ENCODE results near the gene ASAP3.
A peak's percentile ranks its signal among the peaks of the same experiment; 100 is the strongest.

ASAP3 gene

DNA sequence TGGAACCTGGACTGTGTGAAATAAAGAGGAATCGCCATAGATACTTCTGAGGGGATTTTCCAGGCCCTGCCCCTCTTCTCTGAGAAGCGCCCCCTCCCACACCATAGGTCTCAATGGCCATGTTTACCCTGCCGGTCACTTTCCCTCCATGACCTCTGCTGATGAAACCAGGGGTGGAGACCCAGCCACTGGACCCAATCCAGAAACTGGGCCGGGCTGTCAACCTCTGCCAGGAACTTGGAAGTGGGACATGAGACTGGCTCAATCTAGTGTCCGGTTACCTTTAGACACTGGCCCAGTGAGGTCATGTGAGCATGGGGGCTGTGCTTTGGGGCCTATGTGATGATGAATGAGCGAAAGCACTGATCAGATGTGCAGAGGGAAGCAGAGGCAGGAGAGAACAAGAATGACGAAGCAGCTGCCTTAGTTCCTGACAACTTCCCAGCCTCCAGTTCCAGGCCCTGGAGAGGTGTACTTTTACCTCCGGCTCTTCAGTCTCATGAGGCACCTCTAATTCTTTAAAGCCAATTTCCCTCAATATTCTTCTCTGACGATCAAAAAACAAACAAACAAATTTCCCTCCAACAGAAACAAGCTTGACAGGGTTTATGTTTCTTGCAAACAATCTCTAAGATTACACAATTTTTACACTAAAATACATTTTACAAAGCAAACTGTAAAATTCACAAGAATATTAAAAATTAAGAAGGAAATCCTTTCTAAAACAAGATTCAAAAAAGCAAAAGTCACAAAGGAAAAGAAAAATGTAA, 4.9 kb downstream of the ASAP3 start:
- peak; percentile 37 for ATAC-seq
- TF ChIP-seq ZFP30 (CRISPR knock-in tag; IDR thresholded peaks at IDR 0.05) (no peak), PPARA (CRISPR knock-in tag; IDR thresholded peaks at IDR 0.05; ENCODE audit: borderline replicate concordance) (no peak), ZFP3 (CRISPR knock-in tag; IDR thresholded peaks at IDR 0.05) (no peak), CSDC2 (CRISPR knock-in tag; IDR thresholded peaks at IDR 0.05) (no peak), ZNF565 (CRISPR knock-in tag; conservative IDR thresholded peaks at IDR 0.05; ENCODE audit: low read depth) (no peak), ISL1 (CRISPR knock-in tag; IDR thresholded peaks at IDR 0.05) (no peak), TOX (CRISPR knock-in tag; IDR thresholded peaks at IDR 0.05; ENCODE audit: borderline replicate concordance) (no peak), BACH2 (CRISPR knock-in tag; IDR thresholded peaks at IDR 0.05; ENCODE audit: borderline replicate concordance) (no peak), GLIS3 (CRISPR knock-in tag; IDR thresholded peaks at IDR 0.05) (no peak), TCF4 (CRISPR knock-in tag; IDR thresholded peaks at IDR 0.05; ENCODE audit: borderline replicate concordance) (no peak), PATZ1 (CRISPR knock-in tag; IDR thresholded peaks at IDR 0.05; ENCODE audit: borderline replicate concordance) (no peak), ARNTL (CRISPR knock-in tag; IDR thresholded peaks at IDR 0.05; ENCODE audit: borderline replicate concordance, low read depth) (no peak), ZNF70 (CRISPR knock-in tag; IDR thresholded peaks at IDR 0.05) (no peak), OSR1 (CRISPR knock-in tag; IDR thresholded peaks at IDR 0.05) (no peak), ZNF8 (CRISPR knock-in tag; IDR thresholded peaks at IDR 0.05) (no peak), ZC3H10 (CRISPR knock-in tag; IDR thresholded peaks at IDR 0.05) (no peak)
- TF ChIP-seq, protein P1, sequence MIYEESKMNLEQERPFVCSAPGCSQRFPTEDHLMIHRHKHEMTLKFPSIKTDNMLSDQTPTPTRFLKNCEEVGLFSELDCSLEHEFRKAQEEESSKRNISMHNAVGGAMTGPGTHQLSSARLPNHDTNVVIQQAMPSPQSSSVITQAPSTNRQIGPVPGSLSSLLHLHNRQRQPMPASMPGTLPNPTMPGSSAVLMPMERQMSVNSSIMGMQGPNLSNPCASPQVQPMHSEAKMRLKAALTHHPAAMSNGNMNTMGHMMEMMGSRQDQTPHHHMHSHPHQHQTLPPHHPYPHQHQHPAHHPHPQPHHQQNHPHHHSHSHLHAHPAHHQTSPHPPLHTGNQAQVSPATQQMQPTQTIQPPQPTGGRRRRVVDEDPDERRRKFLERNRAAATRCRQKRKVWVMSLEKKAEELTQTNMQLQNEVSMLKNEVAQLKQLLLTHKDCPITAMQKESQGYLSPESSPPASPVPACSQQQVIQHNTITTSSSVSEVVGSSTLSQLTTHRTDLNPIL (CRISPR knock-in tag; IDR thresholded peaks at IDR 0.05; ENCODE audit: low read depth): no peak

DNA sequence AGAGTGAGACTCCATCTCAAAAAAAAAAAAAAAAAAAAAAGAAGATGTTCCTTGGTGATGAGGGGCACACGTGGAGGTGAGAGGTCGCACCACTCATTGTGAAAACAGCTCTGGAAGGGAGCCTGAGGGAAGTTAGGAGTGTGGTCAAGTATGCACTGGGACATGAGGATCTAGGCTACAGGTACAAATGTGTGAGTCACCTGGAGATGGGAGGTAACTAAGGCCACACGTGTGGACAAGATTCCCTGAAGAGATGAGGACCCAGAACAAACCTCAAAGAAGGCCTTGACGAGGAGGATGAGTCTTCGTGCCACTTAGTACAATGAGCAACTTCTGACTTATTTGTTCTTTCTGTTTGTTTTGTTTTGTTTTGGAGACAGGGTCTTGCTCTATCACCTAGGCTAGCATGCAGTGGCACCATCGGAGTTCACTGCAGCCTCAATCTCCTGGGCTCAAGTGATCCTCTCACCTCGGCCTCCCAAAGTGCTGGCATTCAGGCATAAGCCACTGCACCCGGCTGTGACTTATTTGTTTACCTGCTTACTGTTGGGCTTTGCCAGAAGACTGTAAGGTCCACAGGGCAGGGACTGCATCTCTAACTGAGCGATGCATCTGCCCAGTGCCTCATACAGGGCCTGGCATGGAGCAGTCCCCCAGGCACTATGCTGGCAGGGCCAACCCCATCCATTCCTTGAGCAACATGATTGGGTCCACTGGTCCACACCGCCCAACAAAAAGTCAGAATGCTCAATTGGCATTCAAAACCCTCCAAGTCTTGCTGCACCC, 6.4 kb downstream of the ASAP3 start:
- no peak for ATAC-seq
- TF ChIP-seq BACH2 (CRISPR knock-in tag; IDR thresholded peaks at IDR 0.05; ENCODE audit: borderline replicate concordance) (no peak), ESRRG (CRISPR knock-in tag; IDR thresholded peaks at IDR 0.05) (no peak), PATZ1 (CRISPR knock-in tag; IDR thresholded peaks at IDR 0.05; ENCODE audit: borderline replicate concordance) (no peak), ZNF70 (CRISPR knock-in tag; IDR thresholded peaks at IDR 0.05) (no peak), GLIS3 (CRISPR knock-in tag; IDR thresholded peaks at IDR 0.05) (no peak)
- TF ChIP-seq, protein P2, sequence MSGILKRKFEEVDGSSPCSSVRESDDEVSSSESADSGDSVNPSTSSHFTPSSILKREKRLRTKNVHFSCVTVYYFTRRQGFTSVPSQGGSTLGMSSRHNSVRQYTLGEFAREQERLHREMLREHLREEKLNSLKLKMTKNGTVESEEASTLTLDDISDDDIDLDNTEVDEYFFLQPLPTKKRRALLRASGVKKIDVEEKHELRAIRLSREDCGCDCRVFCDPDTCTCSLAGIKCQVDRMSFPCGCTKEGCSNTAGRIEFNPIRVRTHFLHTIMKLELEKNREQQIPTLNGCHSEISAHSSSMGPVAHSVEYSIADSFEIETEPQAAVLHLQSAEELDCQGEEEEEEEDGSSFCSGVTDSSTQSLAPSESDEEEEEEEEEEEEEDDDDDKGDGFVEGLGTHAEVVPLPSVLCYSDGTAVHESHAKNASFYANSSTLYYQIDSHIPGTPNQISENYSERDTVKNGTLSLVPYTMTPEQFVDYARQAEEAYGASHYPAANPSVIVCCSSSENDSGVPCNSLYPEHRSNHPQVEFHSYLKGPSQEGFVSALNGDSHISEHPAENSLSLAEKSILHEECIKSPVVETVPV (CRISPR knock-in tag; IDR thresholded peaks at IDR 0.05): no peak

GRCh38 chr1:23475641-23476040, 8.3 kb downstream of the ASAP3 start:
- TF ChIP-seq ZNF8 (CRISPR knock-in tag; IDR thresholded peaks at IDR 0.05) (no peak), CSDC2 (CRISPR knock-in tag; IDR thresholded peaks at IDR 0.05) (no peak), ZC3H10 (CRISPR knock-in tag; IDR thresholded peaks at IDR 0.05) (no peak)
- ATAC-seq: peak; percentile 51

GRCh38 chr1:23475134-23475628, 8.8 kb downstream of the ASAP3 start:
- peak; percentile 85 for ATAC-seq
- TF ChIP-seq CSDC2 (CRISPR knock-in tag; IDR thresholded peaks at IDR 0.05): 0 out of 2 replicates have a peak, but pooled peaks have one; percentile 13
- no peak for TF ChIP-seq PATZ1 (CRISPR knock-in tag; IDR thresholded peaks at IDR 0.05; ENCODE audit: borderline replicate concordance)
